GM18508 (cell line): Measurements from ENCODE around the gene KRT32.

Source experiments
- ATAC-seq: cut with Tn5 transposase; IDR thresholded peaks from one replicate; pipeline ENCODE4 v1.9.1; 2021; ENCODE audit warnings: moderate number of reproducible peaks; ENCODE audit not compliant: insufficient read depth, unreplicated experiment

KRT32 gene

DNA sequence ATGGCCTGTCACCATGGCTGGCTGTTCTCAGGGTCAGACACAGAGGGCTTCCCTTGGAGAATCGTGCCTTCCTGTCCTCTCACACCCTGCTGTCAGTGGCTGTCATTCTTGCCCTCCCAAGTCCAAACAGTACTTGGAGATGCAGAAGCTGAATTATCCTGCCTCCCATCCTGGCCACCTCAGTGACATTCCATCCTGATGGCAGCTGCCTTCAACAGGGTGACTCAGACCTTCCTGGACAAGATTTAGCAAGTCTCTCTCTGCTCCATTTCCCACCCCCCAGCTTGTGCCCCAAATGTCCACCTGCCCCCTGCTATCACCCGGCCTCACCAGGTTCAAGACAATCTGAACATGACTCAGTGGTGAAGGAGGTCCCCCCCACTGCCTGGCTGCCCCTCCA lies 27.3 kb upstream of the KRT32 start:
- ATAC-seq = no peak

DNA sequence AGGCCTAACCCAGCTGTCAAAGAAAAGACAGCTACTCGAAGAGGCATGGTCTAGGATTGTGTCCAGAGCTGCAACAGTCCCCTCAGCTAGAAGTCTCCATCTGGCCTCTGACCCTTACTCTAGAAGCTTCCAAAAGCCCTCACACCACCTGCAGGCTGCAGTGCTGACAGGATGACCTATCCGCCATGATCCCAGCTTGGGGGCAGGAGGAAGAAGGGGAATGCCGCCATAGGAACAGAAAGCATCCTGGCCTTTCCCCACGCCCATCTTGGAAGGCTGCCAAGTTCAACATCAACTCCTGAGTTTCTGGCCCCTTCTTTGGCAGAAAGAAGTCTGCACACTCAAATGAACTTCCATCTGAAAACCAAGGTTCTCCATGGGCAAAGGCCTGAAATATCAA lies 25.6 kb upstream of the KRT32 start:
- ATAC-seq = no peak

DNA sequence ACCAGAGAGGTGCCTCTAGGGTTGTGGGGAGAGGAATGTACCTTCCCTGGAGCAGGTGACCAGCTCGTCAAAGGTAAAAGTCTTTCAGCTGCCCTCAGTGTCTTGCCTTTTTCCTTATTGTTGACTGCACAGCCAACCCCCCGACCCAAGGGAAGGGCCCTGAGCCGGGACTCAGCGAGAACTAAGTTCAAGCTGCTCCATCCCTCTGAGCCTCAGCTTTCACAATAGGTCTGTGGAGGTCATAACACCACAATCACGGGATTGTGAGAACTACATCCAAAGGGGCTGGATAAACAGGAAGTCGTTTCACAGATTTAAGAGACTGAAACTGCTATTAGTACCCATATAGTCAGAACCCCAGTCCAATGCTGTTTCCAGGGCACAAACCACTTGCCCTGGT lies 25.2 kb upstream of the KRT32 start:
- ATAC-seq = no peak

- no peak for ATAC-seq
Measured at GRCh38 chr17:41491476-41491875, 24.3 kb upstream of the KRT32 start.

DNA sequence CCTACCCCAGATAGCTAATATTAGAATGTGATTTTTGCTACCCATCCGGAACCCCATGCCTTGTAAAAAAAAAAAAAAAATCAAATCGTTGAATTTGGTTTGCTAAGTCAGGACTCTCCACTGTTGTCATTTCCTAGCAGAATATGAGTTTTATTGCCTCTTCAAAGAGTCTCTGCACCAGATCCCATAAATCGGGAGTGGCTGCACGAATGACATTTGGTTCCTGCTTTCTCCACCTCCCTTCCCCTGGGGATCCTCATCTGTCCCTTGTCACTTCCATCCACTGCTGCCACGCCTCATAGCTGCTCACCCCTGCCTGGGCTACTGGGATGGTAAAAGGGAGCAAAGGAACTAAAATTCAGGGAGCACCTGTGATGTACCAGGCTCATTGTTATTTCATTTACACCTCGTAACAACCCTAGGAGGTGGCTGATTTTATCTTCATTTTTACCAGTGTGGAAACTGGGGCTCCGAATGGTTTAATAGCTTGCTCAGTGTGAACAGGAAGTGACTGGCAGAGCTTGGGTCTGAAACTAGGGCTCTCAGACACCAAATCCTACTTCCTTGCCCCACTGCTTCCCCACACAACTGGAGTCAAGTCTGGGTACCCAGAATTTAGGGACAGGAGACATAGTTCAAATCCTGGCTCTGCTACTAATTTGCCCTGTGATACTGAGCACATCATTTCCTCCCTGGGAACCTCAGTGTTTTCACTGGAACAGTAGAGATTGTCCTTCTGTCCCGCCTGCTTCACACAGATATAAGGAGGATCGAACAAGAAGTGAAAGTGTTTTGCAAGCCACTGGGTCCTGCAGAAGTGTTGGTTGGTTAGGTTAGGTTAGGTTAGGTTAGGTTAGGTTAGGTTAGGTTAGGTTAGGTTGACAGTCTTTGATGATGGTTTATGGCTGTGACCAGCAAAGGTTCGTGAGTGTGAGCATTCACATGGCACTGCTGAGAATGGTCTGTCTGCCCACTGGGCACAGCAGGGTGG lies 23.1 kb upstream of the KRT32 start:
- no peak for ATAC-seq

DNA sequence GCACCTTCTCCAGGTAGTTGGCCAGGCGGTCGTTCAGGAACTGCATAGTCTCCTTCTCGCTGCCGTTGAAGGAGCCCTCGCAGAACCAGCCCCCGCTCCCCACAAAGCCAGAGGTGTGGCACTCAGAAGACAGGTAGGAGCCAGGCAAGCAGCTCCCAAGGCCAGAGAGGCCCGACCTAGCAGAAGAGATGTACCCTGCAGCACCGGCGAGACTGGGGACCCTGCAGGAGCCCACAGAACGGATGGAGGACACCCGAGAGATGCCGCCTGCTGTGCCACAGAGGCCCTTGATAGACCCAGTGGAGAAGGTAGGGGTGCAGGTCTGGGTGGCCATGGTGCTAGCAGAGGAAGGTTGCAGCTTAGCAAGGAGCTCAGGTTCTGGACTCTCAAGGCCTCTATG lies 22.3 kb upstream of the KRT32 start, which contains the start of gene KRT36:
Gene KRT36, minus strand, starts transcription at position 380 of the 400 bp plus-strand sequence. Its CDS starts 46 bp downstream, at position 334.
- no peak for ATAC-seq

DNA sequence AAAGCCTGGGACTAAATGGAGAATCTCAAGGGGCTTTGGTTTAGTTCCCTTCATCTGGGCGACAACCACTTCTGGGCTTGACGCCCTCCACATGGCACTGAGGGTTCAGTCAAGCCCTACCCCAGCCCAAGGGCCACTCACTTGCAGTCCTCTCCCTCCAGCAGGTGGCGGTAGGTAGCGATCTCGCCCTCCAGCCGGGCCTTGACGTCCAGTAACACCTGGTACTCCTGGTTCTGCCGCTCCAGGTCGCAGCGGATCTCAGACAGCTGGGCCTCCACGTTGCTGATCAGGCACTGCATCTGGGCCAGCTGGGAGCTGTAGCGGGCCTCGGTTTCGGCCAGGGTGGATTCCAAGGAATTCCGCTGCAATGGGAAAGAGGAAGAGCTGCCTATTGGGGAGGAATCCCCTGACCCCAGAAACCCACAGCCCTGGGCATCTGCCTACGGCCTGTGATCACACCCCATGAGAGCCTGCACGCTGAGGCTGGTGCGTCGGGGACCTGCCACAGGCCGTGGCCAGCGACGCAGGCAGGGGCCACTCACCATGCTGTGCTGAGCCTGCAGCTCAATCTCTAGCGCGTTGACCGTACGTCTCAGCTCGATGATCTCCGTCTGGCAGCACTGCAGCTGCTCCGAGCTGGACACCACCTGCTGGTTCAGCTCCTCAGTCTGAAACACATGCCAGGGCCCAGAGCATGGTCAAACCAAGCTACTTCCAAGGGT lies 19.8 kb upstream of the KRT32 start:
- no peak for ATAC-seq

GRCh38 chr17:41486316-41486715 lies 19.1 kb upstream of the KRT32 start:
- no peak for ATAC-seq

- no peak for ATAC-seq
Measured at GRCh38 chr17:41484920-41485904, 18.0 kb upstream of the KRT32 start.

DNA sequence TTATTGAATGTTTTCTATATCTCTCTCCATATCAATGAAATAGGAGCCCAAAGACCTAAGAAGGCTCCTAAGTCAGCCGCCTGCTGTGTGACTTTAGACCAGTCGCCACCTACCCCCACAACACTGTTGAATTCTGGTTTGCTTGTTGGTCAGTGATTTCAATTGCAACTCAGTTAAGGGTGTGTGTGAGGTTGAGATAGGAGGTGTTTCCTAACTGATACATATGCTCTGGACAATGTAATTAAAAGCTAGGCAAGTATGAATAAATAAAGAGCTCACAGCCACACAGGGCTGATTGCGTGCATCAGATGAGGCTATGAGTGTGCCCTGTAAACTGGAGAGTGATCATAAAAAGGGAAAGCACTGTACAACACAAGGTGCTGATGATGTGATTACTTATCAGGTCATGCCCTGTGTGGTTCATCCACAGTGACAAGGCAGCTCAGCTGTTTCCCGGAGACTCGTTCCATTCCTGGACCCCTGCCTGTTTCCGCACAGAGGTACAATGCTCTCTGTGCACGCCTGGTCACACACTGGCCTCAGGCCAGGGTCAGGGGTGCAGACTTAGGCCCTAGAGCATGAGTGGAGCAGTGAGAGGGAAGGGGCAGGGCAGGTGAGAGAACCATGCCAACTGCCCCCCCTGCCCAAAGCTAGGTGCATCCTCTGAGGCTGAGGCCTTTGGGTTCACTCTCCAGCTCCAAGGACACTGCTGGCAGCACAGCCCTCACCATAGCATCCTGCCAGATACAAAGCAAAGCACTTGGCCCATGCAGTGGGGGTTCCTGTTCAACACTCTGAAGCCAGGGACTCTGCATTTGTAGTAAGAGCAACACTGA lies 17.0 kb upstream of the KRT32 start:
- no peak for ATAC-seq

GRCh38 chr17:41483531-41483930 lies 16.3 kb upstream of the KRT32 start:
- ATAC-seq = no peak

GRCh38 chr17:41481036-41481435 lies 13.8 kb upstream of the KRT32 start, which contains the start of gene KRT35:
KRT35 (minus strand) TSS chr17:41481151; CDS start chr17:41481097, 54 bp downstream.
- ATAC-seq = no peak

GRCh38 chr17:41480581-41480980 lies 13.4 kb upstream of the KRT32 start:
- ATAC-seq = no peak

GRCh38 chr17:41480136-41480535 lies 12.9 kb upstream of the KRT32 start:
- ATAC-seq = no peak

GRCh38 chr17:41478237-41478636 lies 11.1 kb upstream of the KRT32 start:
- no peak for ATAC-seq

GRCh38 chr17:41476866-41477815 lies 10.0 kb upstream of the KRT32 start:
- ATAC-seq = no peak

- no peak for ATAC-seq
Measured at GRCh38 chr17:41475421-41475820, 8.2 kb upstream of the KRT32 start.

GRCh38 chr17:41474863-41475262 lies 7.7 kb upstream of the KRT32 start:
- ATAC-seq = no peak
